Choroid plexus epithelial cell (primary cell): Measurements from ENCODE around the gene MOB3C.

Source experiments
- DNase-seq: peaks from one replicate; pipeline ENCODE4 v3.0.0-alpha.2; 2010; ENCODE audit warnings: low read depth
- H3K4me3 ChIP-seq: 2 replicates; pipeline ENCODE4 v1.5.1; 2011; ENCODE audit warnings: low read depth, mild to moderate bottlenecking, control low read depth, low read length, moderate library complexity
- TF ChIP-seq, protein P1 (sequence below): conservative IDR thresholded peaks from 2 replicates; pipeline ENCODE4 v1.5.1; 2011; ENCODE audit warnings: low read depth, mild to moderate bottlenecking, control low read depth, inconsistent platforms, low read length, moderate library complexity

Gene MOB3C

DNA sequence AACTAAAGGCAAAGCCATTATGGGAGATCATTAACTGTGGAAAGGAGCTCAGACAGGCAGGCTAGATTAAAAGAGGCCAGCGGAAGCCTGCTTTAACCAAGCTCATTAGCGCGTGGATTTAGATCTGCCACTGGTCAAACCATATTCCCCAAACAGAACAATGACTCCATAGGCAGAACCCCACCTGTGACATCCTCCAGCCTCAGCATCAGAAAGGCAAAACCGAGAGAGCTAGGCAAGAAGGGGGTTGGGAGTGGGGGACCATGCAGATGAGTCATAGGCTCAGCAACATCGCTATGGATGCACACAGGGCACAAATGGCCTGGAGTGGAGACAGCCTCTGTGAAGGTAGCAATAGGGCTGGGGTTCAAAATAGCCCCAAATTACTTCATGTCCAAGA lies 33.1 kb downstream of the MOB3C start:
- H3K4me3 ChIP-seq, result no peak overlapping the region
- DNase-seq, result no peak
- TF ChIP-seq, protein P1, sequence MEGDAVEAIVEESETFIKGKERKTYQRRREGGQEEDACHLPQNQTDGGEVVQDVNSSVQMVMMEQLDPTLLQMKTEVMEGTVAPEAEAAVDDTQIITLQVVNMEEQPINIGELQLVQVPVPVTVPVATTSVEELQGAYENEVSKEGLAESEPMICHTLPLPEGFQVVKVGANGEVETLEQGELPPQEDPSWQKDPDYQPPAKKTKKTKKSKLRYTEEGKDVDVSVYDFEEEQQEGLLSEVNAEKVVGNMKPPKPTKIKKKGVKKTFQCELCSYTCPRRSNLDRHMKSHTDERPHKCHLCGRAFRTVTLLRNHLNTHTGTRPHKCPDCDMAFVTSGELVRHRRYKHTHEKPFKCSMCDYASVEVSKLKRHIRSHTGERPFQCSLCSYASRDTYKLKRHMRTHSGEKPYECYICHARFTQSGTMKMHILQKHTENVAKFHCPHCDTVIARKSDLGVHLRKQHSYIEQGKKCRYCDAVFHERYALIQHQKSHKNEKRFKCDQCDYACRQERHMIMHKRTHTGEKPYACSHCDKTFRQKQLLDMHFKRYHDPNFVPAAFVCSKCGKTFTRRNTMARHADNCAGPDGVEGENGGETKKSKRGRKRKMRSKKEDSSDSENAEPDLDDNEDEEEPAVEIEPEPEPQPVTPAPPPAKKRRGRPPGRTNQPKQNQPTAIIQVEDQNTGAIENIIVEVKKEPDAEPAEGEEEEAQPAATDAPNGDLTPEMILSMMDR, result no peak

DNA sequence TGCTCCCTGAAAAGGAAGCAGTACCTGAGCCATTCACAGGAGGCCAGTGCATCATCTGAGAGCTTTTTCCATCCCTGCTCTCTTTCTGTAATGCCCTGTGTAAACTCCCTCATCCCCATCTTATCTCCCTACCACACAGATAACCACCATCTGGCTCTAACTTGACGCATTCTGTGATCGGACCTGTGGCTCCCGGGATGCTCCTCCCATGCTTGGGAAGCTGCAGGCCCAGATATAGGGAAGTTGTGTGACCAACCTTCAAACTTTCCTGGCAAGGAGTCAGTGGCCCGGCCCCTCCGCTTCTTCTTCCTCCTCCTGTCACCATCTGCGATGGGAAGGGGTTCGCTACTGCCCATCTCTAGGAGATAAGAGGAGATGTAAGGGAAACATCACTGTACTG lies 33.6 kb downstream of the MOB3C start:
- DNase-seq, result no peak
- H3K4me3 ChIP-seq, result no peak overlapping the region
- TF ChIP-seq, protein P1, result no peak

DNA sequence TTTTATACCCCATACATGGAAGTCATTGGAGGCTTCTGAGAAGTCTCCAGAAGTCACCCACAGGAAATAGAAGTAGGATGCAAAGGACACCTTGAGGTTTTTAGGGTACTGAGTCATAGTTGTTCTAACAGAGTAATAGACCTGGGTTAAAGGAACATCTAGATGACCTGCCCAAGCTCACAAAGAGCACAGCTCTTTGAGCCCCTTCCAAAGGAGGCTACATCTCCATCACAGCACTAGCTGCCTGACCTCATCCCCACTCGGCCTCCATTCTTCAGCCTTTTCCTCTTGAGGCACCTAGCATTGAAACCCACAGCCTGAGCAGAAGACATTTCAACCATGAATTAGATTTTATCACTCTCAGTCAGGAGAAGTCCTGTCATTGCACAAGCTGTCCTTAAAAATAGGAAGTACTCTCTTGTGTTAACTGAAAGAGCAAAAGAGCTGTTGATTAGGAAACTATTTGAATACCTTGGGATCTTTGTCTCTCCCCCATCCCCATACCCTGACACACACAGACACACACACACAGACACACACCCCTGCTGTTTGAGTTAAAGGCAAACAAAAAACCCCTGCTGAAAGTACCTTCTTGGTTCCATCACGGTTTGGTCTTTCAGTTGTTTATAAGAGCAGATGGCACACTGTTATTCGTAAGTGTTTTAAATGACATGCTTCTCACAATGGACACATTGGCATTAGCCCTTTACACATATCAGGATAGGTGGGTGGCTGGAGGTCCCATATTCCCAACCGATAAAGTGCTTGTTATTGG lies 34.7 kb downstream of the MOB3C start:
- DNase-seq, result no peak
- H3K4me3 ChIP-seq, result no peak overlapping the region
- TF ChIP-seq, protein P1, result no peak

DNA sequence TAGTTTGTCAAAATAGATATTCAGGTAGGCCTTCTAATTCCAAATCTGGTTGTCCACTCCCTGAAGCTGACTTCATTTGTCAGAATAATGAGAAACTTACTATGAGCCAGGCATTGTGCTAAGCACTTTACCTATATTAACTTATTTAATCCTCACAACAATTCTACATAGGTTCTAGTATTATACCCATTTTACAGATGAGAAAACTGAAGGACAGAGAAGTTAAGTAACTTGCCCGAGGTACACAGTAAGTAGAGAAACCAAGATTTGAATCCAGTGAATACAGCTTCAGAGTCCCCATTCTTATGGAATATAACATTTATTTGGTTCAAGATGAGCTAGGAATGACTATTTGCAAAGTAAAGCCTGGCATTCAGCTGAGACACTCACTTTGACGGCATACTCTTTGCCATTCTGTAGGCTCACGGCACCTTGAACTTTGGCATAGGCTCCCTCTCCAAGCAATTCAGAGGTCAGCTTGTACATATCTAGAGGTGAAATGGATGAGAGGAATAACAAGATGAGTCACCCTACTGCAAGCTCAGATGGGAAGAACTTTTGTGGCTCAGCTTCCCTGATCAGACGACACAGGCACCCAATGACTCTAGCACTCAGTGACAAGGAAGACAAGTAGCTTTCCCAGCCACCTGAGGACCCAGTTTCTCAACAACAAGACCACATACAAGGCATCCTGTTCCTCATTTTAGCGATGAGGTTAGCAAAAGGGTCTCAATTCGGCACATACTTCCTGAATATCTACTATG lies 36.3 kb downstream of the MOB3C start:
- TF ChIP-seq, protein P1, result no peak
- H3K4me3 ChIP-seq, result no peak overlapping the region
- peak; percentile 20 for DNase-seq

DNA sequence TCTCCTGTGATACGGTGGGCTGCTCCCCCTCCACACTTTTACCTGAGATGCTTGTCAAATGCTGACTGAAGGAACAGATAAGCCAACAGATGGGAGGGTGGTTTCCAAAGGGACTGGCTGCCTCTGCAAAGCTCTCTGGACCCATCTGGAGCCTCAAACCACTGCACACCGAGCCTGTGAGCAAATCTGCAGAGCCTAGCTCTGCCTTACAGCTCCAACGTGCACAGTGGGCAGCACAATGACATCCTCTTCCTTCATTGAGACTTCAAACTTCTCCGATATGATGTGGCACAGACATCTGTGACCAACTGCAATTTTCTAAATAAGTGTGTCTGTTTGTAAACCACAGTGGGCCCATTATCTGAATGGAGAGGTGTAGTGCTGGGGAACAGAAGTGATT lies 38.9 kb downstream of the MOB3C start:
- DNase-seq, result no peak
- TF ChIP-seq, protein P1, result no peak
- H3K4me3 ChIP-seq, result no peak overlapping the region

DNA sequence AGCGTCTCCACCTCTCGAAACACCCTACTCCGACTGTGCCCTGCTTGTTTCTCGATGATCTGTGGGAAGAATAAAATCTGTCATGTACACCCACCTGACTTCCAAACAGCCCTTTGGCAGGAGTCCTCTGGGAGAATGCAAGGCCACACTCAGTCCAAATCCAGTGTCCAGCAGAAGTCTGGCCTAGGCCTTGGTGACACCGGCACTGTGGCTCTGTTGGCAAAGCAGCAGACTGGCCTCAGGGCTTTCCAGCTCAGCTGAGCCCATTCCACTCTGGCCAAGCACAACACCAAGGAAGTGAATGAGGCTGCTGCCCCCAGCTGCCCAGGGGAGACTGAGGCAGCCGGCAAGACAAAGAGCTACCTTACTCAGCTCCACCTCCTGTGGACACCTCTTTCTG lies 40.0 kb downstream of the MOB3C start:
- no peak for DNase-seq
- H3K4me3 ChIP-seq, result no peak overlapping the region
- TF ChIP-seq, protein P1, result no peak
